PC-3 (cell line): ENCODE results near the gene TCN2.
"Not testable (repeated sequence)": the region's sequence is repeated elsewhere in the genome, so short reads cannot be mapped to it uniquely, and the experiment has no call there.

Experiments used
- CTCF ChIP-seq: fragments of 300-600 bp; sonication (generic); conservative IDR thresholded peaks from 2 replicates; pipeline ENCODE4 v1.5.1; 2017; ENCODE audit warnings: antibody characterized with exemption, low read depth, mild to moderate bottlenecking, low read length
- EZH2 ChIP-seq: fragments of 300-600 bp; sonication (generic); IDR thresholded peaks from one replicate; pipeline ENCODE4 v1.6.1; 2017; ENCODE audit warnings: antibody characterized with exemption, mild to moderate bottlenecking, low read length; ENCODE audit not compliant: unreplicated experiment
- EZH2phosphoT487 ChIP-seq: fragments of 300-600 bp; sonication (generic); IDR thresholded peaks from 2 replicates; pipeline ENCODE4 v1.6.1; 2018; ENCODE audit warnings: mild to moderate bottlenecking, antibody characterized with exemption, low read length, borderline replicate concordance

- TF ChIP-seq EZH2, CTCF, EZH2phosphoT487: not testable (repeated sequence)
Observed at GRCh38 chr22:30567277-30567676, 39.7 kb upstream of the TCN2 start.
